HG03342 (cell line): ENCODE results near the gene SLC17A2.

ENCODE experiments used
- ATAC-seq: cut with Tn5 transposase; IDR thresholded peaks from one replicate; pipeline ENCODE4 v1.9.1; 2021; ENCODE audit warnings: mild to moderate bottlenecking, moderate library complexity; ENCODE audit not compliant: unreplicated experiment

Gene SLC17A2, protein sequence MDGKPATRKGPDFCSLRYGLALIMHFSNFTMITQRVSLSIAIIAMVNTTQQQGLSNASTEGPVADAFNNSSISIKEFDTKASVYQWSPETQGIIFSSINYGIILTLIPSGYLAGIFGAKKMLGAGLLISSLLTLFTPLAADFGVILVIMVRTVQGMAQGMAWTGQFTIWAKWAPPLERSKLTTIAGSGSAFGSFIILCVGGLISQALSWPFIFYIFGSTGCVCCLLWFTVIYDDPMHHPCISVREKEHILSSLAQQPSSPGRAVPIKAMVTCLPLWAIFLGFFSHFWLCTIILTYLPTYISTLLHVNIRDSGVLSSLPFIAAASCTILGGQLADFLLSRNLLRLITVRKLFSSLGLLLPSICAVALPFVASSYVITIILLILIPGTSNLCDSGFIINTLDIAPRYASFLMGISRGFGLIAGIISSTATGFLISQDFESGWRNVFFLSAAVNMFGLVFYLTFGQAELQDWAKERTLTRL

DNA sequence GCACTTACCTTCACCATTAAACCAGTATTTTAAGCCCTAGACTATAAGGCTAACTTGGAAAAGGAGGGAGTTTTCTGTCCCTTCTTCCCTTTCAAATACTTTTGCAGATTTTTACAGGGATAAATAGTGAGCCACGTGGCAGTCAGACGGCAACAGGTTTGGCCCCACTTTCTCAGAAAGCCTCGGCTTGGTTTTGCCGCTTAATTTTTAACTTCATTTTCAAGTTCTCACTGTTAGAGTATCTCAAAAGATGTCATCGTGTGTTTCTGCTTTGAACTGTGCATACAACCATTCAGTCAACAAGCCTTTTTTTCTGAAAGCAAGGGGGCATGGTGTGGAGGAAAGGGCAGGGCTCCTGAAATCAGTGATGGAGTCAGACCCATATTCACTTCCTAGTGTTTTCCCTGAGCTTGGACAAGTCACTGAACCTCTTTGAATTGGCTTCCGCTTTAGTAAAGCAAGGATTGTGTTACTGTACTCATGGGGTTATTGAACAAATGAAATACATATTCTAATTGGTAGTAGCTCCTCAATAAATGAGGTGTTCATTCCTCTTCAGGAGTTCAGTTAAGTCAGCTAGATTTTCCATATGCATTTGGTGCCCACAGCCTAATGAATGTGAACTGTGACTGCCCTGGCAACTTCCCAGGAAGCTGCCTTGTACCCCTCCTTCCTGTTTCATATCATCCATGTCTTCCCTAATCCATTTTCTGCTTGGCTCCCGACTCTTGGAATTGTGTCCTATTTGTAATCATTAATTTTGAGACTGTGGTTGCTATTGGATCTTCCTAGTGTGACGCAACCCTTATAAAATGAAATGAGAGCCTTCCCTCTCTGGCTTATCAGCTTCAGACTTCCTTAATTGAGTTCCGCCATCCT is at the start of gene SLC17A2:
TSS of gene SLC17A2 (minus strand) at position 160 of the 879 bp plus-strand sequence. CDS start 4,895 bp downstream, outside the sequence.
- no peak for ATAC-seq

DNA sequence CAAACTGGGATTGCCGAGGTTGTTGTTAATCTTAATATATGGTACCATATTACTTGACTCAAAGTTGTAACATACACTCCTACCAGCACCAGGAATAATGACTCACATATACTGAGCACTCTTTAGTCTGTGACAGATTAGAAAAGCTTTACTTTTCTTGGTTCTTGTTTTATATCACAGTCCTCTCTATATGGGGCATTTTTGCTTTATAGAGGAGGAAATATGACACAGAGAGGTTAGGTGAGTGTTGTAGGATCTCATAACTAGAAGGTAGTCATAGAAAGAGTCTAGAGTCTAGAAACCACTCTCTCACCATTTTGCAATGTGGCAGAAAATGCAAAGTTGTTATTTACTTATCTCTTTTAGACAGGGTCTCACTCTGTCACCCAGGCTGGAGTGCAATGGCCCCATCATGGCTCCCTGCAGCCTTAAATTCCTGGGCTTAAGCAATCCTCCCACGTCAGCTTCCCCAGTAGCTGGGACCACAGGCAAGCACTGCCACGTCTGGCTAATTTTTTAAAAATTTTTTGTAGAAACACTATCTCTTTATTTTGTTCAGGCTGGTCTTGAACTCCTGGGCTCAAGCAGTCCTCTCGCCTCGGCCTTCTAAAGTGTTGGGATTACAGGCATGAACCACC is 45.6 kb upstream of the SLC17A2 start:
- ATAC-seq = no peak

DNA sequence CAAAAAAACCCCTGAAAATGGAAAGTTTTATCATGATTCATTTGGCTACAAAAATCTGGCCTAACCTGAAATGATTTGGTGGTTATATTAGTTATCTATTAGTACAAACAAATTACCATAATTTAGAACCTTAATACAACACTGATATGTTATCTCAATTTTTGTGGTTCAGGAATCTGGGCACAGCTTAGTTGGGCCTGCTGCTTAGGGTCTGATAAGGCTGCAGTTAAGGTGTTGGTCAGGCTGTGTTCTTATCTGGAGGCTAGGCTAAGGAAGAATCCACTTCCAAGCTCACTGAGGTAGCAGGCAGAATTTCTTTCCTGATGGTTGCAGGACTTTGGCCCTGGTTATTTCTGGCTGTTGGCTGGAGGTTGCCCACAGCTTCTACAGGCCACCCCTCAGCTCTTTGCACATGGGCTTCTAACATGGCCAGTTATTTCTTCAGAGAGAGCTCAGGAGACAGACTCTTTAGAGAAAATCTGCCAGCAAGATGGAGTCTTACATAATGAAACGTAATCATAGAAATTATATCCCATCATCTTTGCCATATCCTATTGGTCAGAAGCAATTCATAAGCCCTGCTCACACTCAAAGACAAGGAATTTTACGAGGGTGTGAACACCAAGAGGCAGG is 43.5 kb upstream of the SLC17A2 start:
- no peak for ATAC-seq

DNA sequence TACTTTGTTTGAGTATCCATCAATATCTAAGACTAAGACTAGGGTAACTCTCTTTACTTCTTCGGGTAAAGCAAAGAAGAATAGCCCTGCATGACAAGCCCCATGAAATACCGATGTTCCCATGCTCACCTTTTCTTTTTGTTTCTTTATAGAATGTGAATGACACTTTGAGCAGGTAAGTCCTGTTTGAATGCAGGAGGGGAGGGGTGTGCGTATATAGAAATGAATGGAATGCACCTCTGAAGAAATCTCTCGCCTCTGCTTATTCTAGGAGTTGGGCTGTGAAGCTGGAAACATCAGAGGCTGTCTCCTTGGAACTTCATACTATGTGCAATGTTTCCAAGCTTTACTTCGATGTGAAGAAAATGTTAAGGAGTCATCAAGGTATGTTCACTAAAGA is 42.4 kb upstream of the SLC17A2 start:
- ATAC-seq = no peak

DNA sequence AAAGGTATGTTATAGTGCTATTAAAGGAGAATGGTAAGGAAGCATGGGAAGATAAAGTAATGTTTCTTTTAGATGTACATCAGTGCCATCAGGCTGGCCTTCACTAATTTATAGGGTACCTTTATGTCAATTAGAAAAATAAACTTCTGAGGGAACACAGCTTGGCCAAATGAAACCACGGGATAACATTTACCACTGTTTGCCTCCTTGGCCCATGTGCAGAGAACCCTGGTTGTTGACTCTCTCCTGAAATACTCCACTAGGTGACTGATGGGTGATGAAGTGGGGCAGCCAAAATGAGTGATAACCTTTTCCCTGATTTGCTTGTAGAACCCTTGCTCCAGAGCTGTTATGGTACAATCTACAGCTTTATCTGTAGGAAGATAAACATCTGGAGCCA is 41.6 kb upstream of the SLC17A2 start:
- ATAC-seq = no peak

DNA sequence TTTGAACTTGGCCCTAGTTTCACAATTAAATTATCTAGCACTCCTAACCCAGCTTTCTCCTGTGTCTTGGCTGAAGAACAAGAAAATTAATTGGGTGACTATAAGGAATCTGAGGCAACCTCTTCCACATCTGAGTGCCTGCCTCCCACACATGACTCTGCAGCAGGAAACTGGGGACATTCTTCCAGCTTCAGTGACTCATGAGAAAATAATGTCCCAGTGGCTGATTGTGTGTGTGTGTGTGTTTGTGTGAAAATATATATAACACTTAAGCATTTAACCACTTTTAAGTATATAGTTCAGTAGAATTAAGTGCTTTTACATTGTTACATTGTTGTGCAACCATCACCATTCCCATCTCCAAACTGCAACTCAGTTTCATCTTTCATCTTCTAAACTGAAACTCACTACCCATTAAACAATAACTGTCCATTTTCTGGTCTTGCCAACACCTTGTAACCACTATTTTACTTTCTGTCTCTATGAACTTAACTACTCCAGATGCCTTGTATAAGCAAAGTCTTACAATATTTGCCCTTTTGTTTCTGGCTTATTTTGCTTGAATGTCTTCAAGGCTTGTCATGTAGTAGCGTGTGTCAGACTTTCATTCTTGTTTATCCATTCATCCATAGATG is 40.8 kb upstream of the SLC17A2 start:
- ATAC-seq = no peak

DNA sequence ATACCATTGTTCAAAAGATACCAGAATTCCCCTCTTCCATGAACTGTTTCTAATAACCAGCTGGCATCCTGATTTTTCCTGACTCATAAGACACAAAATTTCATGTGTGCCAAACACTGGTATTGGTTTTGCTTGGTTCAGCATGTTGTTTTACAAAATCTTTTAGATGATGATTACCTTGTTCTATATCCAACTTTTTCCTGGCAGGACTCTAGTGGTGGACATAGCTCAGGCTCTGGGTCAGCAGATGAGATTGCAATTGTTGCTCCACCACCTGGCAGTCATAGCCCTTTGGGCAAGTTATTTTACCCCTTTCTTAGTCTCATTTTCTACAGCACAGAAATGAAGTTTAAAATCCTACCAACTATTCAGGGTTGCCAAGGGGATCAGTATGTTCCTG is 38.3 kb upstream of the SLC17A2 start:
- ATAC-seq = no peak

DNA sequence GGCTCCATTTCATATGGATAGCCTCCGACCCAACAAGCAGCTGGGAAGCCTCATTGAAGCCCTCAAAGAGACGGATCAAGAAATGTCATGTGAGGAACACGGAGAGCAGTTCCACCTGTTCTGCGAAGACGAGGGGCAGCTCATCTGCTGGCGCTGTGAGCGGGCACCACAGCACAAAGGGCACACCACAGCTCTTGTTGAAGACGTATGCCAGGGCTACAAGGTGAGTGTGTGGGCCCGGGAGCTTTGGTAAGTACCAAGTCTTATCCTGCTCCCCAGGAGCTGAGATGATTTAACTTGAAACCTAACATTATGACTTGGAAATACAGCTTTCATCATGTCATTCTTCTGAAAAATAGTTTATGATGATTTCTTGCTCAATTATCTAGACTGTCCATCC is 36.2 kb upstream of the SLC17A2 start:
- no peak for ATAC-seq

DNA sequence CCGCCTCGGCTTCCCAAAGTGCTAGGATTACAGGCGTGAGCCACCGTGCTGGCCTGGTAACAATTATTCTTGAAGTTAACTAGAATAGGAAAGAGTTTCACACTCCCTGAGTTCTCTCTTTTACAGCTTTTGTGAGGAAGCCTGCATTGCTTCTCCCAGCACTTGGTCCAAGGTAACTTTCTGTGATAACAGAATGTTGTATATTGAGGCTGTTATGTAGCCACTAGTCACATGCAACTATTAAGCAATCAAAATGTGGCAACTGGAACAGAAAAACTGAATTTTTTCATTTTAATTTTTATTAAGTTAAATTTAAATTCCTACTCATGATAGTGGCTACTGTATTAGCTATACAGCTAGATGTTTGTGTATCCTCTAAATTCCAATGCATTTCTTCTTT is 34.6 kb upstream of the SLC17A2 start:
- no peak for ATAC-seq

DNA sequence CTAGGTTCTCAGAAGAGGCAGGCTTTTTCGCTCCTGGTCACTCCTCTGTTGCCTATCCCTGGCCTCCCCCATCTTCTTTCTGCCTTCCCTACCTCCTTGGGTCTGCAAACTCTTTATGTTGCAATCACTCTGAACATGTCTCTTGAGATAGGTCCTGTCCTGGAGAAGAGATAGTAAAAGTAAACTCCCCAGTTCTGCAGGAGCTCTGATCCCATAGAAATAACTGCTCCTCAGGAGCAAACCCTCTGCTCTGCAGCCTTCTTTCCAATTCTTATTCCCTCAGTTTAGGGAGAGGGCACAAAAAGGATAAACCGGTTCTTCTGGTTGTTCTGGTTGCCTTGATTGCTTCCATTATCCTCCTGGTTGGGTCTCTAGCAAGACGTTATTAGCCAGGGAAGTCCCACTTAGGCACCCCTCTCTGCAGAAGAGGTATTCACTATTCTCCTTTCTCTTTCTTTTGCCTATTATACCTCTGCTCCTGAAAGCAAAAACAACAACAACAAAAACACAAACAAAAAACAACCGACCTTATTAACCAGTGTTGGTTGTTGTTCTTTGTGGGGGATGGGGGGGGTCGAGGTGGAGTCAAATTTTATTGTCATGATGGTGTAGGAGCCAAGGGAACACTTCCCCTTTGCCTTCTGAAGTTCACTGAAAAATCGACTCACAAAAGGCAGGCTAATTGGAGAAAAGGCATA is 33.1 kb upstream of the SLC17A2 start:
- ATAC-seq = no peak

DNA sequence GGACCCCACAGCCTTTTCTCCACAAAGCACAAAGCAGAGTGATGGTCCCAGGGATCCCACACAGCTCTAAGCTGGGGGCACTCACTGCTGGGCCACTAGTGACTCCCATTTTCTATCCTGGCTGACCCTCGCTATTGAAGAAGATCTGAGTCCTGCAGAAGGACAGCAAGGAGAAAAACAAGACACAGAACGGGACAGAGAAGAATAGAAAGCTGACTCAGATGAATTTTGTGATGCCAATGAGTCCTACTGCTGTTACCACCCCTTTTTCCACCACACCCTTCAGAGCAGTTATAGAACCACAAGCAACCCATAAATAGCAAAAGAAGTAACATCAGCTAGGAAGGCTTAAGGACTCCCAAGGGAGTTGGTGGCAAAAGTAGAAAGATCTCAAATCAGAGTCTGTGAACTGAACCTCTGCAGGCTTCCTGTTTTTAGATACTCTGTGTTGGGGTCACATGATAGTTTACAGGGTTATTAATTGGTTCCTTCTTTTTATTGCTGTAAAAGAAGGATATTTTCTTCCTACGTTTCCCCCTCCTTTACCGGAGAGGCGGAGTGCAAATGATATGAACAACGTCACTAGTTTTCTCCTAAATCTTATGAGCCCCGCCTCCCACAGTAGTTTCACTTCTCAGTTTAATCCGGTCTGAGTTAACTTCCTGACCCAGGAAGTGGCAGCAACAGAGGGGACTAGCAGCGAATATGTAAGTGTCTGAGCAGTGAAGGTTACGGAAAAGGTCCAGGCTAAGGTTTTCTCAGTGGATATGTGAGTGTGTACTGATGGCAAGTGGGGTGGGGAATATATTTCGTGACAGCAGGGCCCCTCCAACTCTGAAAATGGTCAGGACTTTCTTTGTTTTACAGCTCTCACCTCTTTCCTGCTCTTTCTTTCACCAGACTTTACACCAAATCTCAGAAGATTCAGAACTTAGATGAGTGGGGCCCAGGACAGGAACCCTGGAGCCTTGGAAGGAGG is 31.9 kb upstream of the SLC17A2 start, which contains the start of gene TRIM38:
TSS of gene TRIM38 (plus strand) at position 654 of the 979 bp plus-strand sequence. CDS start 3,721 bp downstream, outside the sequence.
- peak; percentile 78 for ATAC-seq

DNA sequence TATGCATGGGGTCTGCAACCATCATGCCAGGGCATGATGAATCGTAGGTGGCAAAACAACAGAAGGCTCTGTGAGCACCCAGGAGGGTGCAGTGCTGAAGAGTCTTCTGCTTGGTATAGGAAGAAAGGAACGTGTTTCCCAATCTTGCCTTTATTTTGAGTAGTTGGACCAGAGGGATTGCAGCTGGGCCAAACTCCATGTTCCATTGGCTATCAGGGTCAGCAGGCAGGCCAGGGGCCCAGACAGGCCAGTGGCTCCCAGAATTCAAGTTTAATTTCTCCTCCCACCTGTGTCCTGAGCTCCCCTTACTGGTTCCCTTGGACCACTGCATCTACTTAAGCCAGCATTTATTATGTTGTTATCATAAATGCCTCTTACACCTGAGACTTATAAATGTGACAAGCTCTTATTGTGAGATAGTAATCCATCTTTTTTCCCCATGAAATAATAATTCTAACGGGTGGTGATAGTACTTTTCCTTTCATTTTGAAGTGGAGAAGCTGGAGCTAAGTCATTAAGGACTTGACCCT is 31.2 kb upstream of the SLC17A2 start:
- ATAC-seq = no peak

DNA sequence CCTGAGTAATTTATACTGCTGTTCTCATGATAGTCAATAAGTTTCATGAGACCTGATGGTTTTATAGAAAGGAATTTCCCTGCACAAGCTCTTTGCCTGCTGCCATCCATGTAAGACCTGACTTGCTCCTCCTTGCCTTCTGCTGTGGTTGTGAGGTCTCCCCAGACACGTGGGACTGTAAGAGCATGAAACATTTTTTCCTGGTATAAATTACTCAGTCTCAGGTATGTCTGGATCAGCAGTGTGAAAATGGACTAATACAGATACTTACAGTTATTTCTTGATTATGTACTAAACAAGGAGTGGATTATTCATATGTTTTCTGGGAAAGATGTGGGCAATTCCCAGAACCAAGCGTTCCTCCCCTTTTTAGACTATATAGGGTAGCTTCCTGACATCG is 30.2 kb upstream of the SLC17A2 start:
- ATAC-seq = no peak

DNA sequence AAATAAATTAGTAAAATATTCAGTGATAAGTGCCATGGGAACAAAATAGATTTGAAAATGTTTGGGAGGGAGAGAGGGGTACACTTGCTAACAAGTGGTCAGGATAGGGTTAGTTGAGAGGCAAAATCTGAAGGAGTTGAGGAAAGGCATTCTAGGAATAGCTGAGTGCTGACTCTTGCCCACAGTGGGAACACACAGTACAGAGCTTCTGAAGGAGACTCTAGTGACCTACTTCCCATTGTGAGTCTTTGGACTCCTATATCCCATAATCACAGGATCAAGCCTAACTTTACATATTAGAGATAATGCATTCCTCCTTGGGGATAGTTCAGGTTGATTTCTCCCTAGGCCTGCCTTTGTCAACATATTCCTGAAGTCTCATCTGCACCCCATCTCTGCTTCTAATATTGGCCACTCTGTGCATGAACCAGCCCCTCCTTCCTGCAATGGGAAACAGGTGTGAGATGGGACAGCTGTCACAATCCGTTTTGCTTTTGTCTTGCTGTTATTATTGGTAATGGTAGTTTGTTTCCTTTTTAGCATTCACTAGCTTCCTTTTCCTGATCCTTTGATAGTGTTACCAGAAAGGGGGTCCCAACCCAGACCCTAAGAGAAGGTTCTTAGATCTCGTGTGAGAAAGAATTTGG is 29.5 kb upstream of the SLC17A2 start:
- no peak for ATAC-seq

DNA sequence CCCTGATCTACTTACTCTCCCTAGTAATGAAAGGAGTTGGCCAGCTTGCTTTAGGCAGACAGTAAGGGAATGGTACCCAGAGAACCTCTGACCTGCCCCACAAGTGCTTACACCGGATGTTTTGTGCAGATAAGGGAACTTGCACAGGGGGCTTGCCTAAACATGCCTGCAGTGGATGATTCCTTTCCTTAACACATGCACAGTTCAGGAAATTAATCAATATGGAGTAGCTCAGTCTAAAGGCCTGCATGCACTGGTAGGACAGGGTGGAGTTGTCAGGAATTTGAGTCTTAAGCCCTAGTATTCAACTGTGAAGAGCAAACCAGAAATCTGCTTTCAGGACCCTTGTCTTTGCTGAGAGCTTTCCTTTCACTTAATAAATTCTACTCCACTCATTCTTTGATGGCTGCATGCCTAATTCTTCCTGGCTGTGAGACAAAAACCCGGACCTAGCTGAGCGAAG is 28.2 kb upstream of the SLC17A2 start:
- ATAC-seq = no peak

DNA sequence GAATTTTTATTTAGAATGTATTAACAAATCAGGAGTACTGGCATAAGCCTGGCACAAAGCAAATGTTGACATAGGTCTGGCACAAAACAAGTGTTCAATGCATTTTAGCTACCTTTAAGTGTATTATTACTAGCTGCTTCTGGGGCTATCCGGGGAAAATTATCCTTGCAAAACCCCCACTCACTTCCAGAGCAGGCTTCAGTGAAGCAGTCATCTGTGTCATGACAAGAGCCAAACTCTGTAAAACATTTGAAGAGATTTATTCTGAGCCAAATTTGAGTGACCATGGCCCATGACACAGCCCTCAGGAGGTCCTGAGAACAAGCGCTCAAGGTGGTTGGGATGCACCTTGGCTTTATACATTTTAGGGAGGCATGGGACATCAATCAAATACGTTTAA is 25.7 kb upstream of the SLC17A2 start:
- ATAC-seq = no peak

DNA sequence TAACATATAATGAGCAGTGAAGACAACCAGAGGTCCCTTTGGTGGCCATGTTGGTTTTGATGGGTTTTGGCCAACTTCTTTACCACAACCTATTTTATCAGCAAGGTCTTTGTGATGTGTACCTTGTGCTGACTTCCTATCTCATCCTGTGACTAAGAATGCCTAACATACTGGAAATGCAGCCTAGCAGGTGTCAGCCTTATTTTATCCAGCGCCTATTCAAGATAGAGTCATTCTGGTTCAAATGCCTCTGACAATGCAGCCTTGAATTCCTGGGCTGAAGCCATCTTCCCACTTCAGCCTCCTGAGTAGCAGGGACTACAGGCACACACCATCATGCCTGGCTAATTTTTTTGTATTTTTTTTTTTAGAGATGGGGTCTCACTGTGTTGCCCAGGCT is 24.3 kb upstream of the SLC17A2 start:
- ATAC-seq = no peak

DNA sequence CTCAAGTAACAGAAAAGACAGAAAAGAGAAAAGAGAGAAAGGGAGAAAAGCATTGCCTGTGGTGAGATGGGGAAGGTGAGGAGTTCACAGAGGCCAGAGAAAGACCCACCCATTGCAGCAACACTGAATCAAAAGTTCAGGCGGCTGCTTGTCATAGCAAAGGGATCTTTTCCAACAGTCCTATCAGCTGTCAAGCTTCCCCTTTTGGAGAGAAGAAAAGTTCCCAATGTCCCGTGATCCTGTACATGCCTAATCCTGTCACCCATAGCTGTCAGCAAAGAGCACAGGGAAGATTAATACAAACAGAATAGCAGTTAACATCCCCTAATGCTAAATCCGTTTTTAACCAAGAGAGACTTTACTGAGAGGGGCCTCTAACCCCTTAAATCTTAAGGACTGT is 23.2 kb upstream of the SLC17A2 start:
- no peak for ATAC-seq
